ENCODE data around the gene RAD51. TPM values are rescaled to one million over a fixed set of nuclear protein-coding genes. Genes with fewer than 3 reads are reported as not detected.

The RAD51 gene
- total RNA-seq, 1 experiment from 2014 or later: 20.9 TPM

DNA sequence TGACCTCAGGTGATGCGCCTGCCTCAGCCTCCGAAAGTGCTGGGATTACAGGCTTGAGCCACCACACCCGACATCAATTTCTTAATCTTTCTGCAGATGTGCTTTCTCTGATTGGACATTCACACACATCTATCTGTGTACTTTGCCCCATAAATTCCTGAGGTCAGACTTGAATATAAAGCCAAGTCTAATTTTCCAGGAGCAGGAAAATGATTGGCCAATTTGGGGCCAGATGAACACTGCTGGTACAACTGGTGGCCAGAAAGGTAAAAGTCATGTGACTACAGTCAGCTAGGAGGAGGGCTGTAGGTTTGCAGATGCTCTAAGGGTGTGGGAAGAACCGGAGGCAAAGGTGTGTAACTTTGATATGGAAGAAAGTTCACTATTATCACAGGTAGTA, 3.2 kb upstream of the RAD51 start:
- ChIA-PET RAD21 (ENCODE audit: low non-redundant PET in 1 of 2, low total read pairs in 2 of 2, uncharacterized antibody in 2 of 2, unreplicated experiment in 2 of 2) (no interaction called here), POLR2A (no interaction called here), CTCF (no interaction called here)
- no peak overlapping the region for H2AFZ ChIP-seq (ENCODE audit: low read depth, low read length, poor library complexity, severe bottlenecking)
- ATAC-seq (no peak), DNase-seq (ENCODE audit: low read depth, low spot score) (no peak)
- H4K20me1 ChIP-seq (ENCODE audit: insufficient read depth): no peaks in the 10 kb centered on the region
- BruUV-seq (replicated peaks): no TSS peak
- TF ChIP-seq ELF1 (IDR thresholded peaks at IDR 0.05; ENCODE audit: borderline replicate concordance, low read depth) (no peak), JUND (IDR thresholded peaks at IDR 0.05) (no peak), FOSL1 (IDR thresholded peaks at IDR 0.05; ENCODE audit: low read depth) (no peak), YY1 (IDR thresholded peaks at IDR 0.05; ENCODE audit: extremely low read depth, insufficient replicate concordance, low read depth, low read length) (no peak), SIN3A (IDR thresholded peaks at IDR 0.05; ENCODE audit: low read depth) (no peak), SP1 (IDR thresholded peaks at IDR 0.05; ENCODE audit: low read depth) (no peak)
- TF ChIP-seq, protein P1, sequence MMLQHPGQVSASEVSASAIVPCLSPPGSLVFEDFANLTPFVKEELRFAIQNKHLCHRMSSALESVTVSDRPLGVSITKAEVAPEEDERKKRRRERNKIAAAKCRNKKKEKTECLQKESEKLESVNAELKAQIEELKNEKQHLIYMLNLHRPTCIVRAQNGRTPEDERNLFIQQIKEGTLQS (IDR thresholded peaks at IDR 0.05): no peak
- no peaks in the 10 kb centered on the region for H3K9me2 ChIP-seq (ENCODE audit: insufficient read depth)
- H3K9me3 ChIP-seq (ENCODE audit: control insufficient read depth in 1 of 2, insufficient read depth in 1 of 2, low read depth in 1 of 2, low read length in 2 of 2): no peaks in the 10 kb centered on the region
- no peak overlapping the region for H3K4me3 ChIP-seq (replicated peaks in 1 of 2; ENCODE audit: low read depth in 1 of 2, low read length in 2 of 2)
- intact Hi-C loops (cut with micrococcal nuclease): no loop called here
- no peaks in the 10 kb centered on the region for H3K36me3 ChIP-seq (ENCODE audit: control insufficient read depth in 1 of 2, insufficient read depth in 2 of 2, low read length in 2 of 2)
- peaks cover 20% of the 10 kb centered on the region for H3K79me2 ChIP-seq (ENCODE audit: insufficient read depth, low read length)
- H3K27me3 ChIP-seq (ENCODE audit: insufficient read depth, low read length): no peaks in the 10 kb centered on the region
- no peak overlapping the region for H3K9ac ChIP-seq (ENCODE audit: low read length)
- no peak overlapping the region; the same call in 1 of the 2 replicates for H3K4me2 ChIP-seq (ENCODE audit: low read length)
- H3K27ac ChIP-seq (ENCODE audit: low read depth, low read length): no peak overlapping the region
- H3K4me1 ChIP-seq (ENCODE audit: control insufficient read depth in 1 of 2, insufficient read depth in 2 of 2, low read length in 2 of 2): peaks cover 11 to 28% of the 10 kb centered on the region in 2 experiments; a peak in 3 of 4 replicates

DNA sequence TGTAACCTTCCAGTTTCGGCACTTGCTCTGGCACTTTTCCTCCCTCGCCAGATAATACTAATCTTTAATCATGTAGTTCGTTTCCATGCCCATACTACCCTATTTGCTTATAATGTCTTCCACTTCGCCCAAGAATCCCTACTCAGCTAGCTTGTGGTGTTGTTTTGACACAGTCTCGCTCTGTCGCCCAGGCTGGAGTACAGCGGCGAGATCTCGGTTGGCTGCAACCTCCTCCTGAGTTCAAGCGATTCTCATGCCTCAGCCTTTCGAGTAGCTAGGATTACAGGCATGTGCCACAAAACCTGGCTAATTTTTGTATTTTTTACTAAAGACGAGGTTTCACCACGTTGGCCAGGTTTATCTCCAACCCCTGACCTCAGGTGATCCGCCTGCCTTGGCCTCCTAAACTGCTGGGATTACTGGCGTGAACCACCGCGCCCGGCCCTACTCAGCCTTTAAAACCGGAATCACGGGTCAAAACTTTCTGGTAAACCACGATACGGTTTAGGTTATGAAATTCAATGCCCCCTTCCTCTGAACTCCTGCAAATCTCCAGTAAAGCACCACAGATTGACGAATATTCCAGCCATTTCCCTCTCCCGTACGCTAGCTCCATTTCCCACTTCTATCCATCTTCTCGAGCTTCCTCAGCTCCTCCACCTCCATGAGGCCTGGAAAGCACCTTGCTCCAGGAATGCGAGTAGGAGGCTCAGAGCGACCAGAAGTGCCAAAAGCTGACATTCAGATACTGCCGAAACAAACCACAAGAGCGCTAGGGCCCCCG, 878 bp upstream of the RAD51 start:
- ChIA-PET POLR2A (interaction anchor here (0.6 to 2.0 kb wide), 12 partner anchors 9 to 259 kb away, joined by 3 to 6 read pairs (median 4); partner anchors contain the start of genes C15orf62, CCDC32, CHAC1 and RPUSD2), RAD21 (ENCODE audit: low non-redundant PET in 1 of 2, low total read pairs in 2 of 2, uncharacterized antibody in 2 of 2, unreplicated experiment in 2 of 2) (interaction anchor here in 1 of 2 experiments (1.1 kb wide), 1 partner anchor 129 kb away, joined by 3 read pairs; the partner anchor contains the start of gene CCDC32), CTCF (interaction anchor here (1.0 to 1.4 kb wide), 4 partner anchors 15 to 212 kb away, joined by 3 to 12 read pairs (median 5); partner anchors contain the start of gene VPS18)
- no peaks in the 10 kb centered on the region for H3K9me2 ChIP-seq (ENCODE audit: insufficient read depth)
- TF ChIP-seq ELF1 (IDR thresholded peaks at IDR 0.05; ENCODE audit: borderline replicate concordance, low read depth): no peak
- no peak for TF ChIP-seq TCF7L2 (IDR thresholded peaks at IDR 0.05; ENCODE audit: borderline replicate concordance, extremely low read depth, insufficient read depth, insufficient read length)
- no peak for TF ChIP-seq ZNF274 (IDR thresholded peaks at IDR 0.05; ENCODE audit: low read depth, low read length)
- TF ChIP-seq POLR2AphosphoS5 (IDR thresholded peaks at IDR 0.05; ENCODE audit: low read depth, low read length): no peak
- no peak for TF ChIP-seq YY1 (IDR thresholded peaks at IDR 0.05; ENCODE audit: extremely low read depth, insufficient replicate concordance, low read depth, low read length)
- no peak for TF ChIP-seq JUND (IDR thresholded peaks at IDR 0.05)
- no peak for TF ChIP-seq EGR1 (IDR thresholded peaks at IDR 0.05; ENCODE audit: low read depth)
- TF ChIP-seq, protein P1 (IDR thresholded peaks at IDR 0.05): no peak
- TF ChIP-seq ZFX (IDR thresholded peaks at IDR 0.05): no peak
- no peak for TF ChIP-seq CBX3 (IDR thresholded peaks at IDR 0.05; ENCODE audit: low read depth)
- TF ChIP-seq SIN3A (IDR thresholded peaks at IDR 0.05; ENCODE audit: low read depth): no peak
- no peak for TF ChIP-seq SRF (IDR thresholded peaks at IDR 0.05; ENCODE audit: low read depth)
- peak overlapping the region; percentile 95 for H3K27ac ChIP-seq (ENCODE audit: low read depth, low read length)
- DNase-seq (ENCODE audit: low read depth, low spot score) (no peak), ATAC-seq (no peak)
- peaks cover 11 to 28% of the 10 kb centered on the region in 2 experiments; a peak in 3 of 4 replicates for H3K4me1 ChIP-seq (ENCODE audit: control insufficient read depth in 1 of 2, insufficient read depth in 2 of 2, low read length in 2 of 2)
- peak overlapping the region; percentile 97 for H3K4me2 ChIP-seq (ENCODE audit: low read length)
- no peaks in the 10 kb centered on the region for H3K9me3 ChIP-seq (ENCODE audit: control insufficient read depth in 1 of 2, insufficient read depth in 1 of 2, low read depth in 1 of 2, low read length in 2 of 2)
- H4K20me1 ChIP-seq (ENCODE audit: insufficient read depth): no peaks in the 10 kb centered on the region
- H3K36me3 ChIP-seq (ENCODE audit: control insufficient read depth in 1 of 2, insufficient read depth in 2 of 2, low read length in 2 of 2): peaks cover 0 to 4% of the 10 kb centered on the region in 2 experiments; a peak in 2 of 4 replicates
- peak overlapping the region; percentile 82 to 92 for H3K4me3 ChIP-seq (replicated peaks in 1 of 2; ENCODE audit: low read depth in 1 of 2, low read length in 2 of 2)
- no peak overlapping the region for H2AFZ ChIP-seq (ENCODE audit: low read depth, low read length, poor library complexity, severe bottlenecking)
- H3K9ac ChIP-seq (ENCODE audit: low read length): peak overlapping the region; percentile 95
- H3K27me3 ChIP-seq (ENCODE audit: insufficient read depth, low read length): no peaks in the 10 kb centered on the region
- peaks cover 42% of the 10 kb centered on the region for H3K79me2 ChIP-seq (ENCODE audit: insufficient read depth, low read length)
- intact Hi-C loops (cut with micrococcal nuclease): no loop called here
- BruUV-seq (replicated peaks): TSS peak; percentile 77

All from HCT116 (cell line).